ENCODE data around the gene TFAP2D.

TFAP2D gene

GRCh38 chr6:50819904-50820868, 106.9 kb downstream of the TFAP2D start:
- no peak for DNase-seq

GRCh38 chr6:50820869-50821264, 107.5 kb downstream of the TFAP2D start:
- no peak for DNase-seq

- no peak for DNase-seq
Observed at GRCh38 chr6:50821441-50822077, 108.2 kb downstream of the TFAP2D start.

- peak; percentile 67 for DNase-seq
Observed at GRCh38 chr6:50822078-50822476, 108.8 kb downstream of the TFAP2D start.

Data from NCI-H1417 treated with DMSO at 0.1 percent for 48 hours (cell line).